ENCODE measurements around the gene RCC1. TPM values are rescaled to one million over a fixed set of nuclear protein-coding genes. Genes with fewer than 3 reads are reported as not detected.

Gene RCC1
- polyA plus RNA-seq, 1 experiment = 41.5 TPM

DNA sequence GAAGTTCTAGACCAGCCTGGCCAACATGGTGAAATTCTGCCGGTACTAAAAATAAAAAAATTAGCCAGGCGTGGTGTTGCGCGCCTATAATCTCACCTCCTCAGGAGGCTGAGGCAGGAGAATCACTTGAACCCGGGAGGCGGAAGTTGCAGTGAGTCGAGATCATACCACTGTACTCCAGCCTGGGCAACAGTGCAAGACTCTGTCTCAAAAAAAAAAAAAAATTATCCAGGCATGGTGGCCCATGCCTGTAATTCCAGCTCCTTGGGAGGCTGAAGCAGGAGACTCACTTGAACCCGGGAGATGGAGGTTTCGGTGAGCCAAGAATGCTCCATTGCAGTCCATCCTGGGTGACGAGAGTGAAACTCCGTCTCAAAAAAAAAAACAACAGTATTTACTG is 67.7 kb downstream of the RCC1 start:
- no peak for TF ChIP-seq CTCF (IDR thresholded peaks at IDR 0.05; ENCODE audit: insufficient read depth, low read depth, low read length)
- Histone ChIP-seq H3K27me3 (ENCODE audit: control insufficient read depth, insufficient read depth, low read length) (no peaks in the 10 kb centered on the region), H3K36me3 (ENCODE audit: control insufficient read depth, insufficient read depth, low read length) (peaks cover 12% of the 10 kb centered on the region), H3K4me3 (ENCODE audit: low read depth, low read length) (no peak overlapping the region)
- DNase-seq (ENCODE audit: low read depth) = no peak
- ChIA-PET CTCF (no interaction called here), POLR2A (no interaction called here)

GRCh38 chr1:28577052-28577678 is 71.3 kb downstream of the RCC1 start:
- Histone ChIP-seq H3K36me3 (ENCODE audit: control insufficient read depth, insufficient read depth, low read length) (peaks cover 15% of the 10 kb centered on the region), H3K4me3 (ENCODE audit: low read depth, low read length) (no peak overlapping the region), H3K27me3 (ENCODE audit: control insufficient read depth, insufficient read depth, low read length) (no peaks in the 10 kb centered on the region)
- no peak for TF ChIP-seq CTCF (IDR thresholded peaks at IDR 0.05; ENCODE audit: insufficient read depth, low read depth, low read length)
- POLR2A ChIA-PET = interaction anchor here (0.5 to 0.6 kb wide), 2 partner anchors 162 to 838 kb away, joined by 4 to 6 read pairs; no protein-coding TSS in a partner anchor
- CTCF ChIA-PET = interaction anchor here (1.2 kb wide), 1 partner anchor 25 kb away, joined by 4 read pairs; no protein-coding TSS in a partner anchor
- DNase-seq (ENCODE audit: low read depth) = no peak

DNA sequence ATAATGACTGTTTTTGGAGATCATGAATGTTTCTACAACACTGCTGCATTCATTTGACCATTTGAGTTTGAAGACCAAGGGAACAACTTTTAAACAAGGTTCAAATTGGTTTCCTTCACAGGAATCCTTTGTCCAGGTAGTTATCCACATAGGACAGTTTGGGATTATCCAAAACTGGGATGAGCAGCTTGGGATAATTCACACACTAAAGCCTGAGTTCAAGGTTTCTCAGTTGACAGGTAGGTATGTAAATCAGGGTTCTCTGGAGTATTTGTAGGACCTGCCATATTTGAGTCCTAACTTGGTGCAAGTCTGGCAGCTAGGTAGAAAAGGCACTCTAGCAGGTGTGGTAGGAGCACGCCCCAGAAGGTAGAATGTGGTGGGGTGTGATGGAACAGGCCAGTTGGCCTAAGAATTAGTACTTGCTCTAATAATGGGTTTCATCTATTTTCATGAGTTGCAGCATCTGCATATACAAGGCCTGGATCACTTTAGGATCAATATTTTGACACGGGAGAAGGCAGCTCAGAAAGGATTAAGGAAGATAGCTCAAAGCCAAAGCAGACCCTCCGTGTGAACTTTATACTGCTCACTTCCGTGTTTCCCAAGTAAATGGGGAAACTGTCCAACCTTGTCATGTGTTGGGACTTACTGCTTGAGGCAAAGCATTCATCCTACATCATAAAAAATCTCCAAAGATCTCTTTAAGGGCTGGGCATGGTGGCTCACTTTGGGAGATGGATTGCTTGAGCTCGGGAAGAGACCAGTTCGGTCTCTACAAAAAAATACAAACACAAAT is 72.1 kb downstream of the RCC1 start:
- H3K27me3 ChIP-seq (ENCODE audit: control insufficient read depth, insufficient read depth, low read length) = no peaks in the 10 kb centered on the region
- TF ChIP-seq CTCF (IDR thresholded peaks at IDR 0.05; ENCODE audit: insufficient read depth, low read depth, low read length) = no peak
- peaks cover 15% of the 10 kb centered on the region for H3K36me3 ChIP-seq (ENCODE audit: control insufficient read depth, insufficient read depth, low read length)
- ChIA-PET POLR2A (interaction anchor here (0.5 kb wide), 1 partner anchor 838 kb away, joined by 4 read pairs; no protein-coding TSS in a partner anchor), CTCF (interaction anchor here (1.2 kb wide), 1 partner anchor 24 kb away, joined by 4 read pairs; no protein-coding TSS in a partner anchor)
- H3K4me3 ChIP-seq (ENCODE audit: low read depth, low read length) = no peak overlapping the region
- no peak for DNase-seq (ENCODE audit: low read depth)

- POLR2A ChIA-PET = interaction anchor here (0.5 kb wide), 1 partner anchor 64 kb away, joined by 9 read pairs; no protein-coding TSS in a partner anchor
- Histone ChIP-seq H3K36me3 (ENCODE audit: control insufficient read depth, insufficient read depth, low read length) (peaks cover 14% of the 10 kb centered on the region), H3K4me3 (ENCODE audit: low read depth, low read length) (no peak overlapping the region), H3K27me3 (ENCODE audit: control insufficient read depth, insufficient read depth, low read length) (no peaks in the 10 kb centered on the region)
- no peak for DNase-seq (ENCODE audit: low read depth)
- CTCF ChIA-PET = interaction anchor here (0.9 to 1.4 kb wide), 2 partner anchors 219 to 330 kb away, joined by 3 to 4 read pairs; no protein-coding TSS in a partner anchor
- TF ChIP-seq CTCF (IDR thresholded peaks at IDR 0.05; ENCODE audit: insufficient read depth, low read depth, low read length) = no peak
Observed at GRCh38 chr1:28578696-28579218, 72.9 kb downstream of the RCC1 start.

- Histone ChIP-seq H3K4me3 (ENCODE audit: low read depth, low read length) (no peak overlapping the region), H3K27me3 (ENCODE audit: control insufficient read depth, insufficient read depth, low read length) (no peaks in the 10 kb centered on the region), H3K36me3 (ENCODE audit: control insufficient read depth, insufficient read depth, low read length) (peaks cover 13% of the 10 kb centered on the region)
- POLR2A ChIA-PET = interaction anchor here (0.5 to 0.6 kb wide), 2 partner anchors 10 to 64 kb away, joined by 6 to 9 read pairs; no protein-coding TSS in a partner anchor
- TF ChIP-seq CTCF (IDR thresholded peaks at IDR 0.05; ENCODE audit: insufficient read depth, low read depth, low read length) = no peak
- CTCF ChIA-PET = interaction anchor here (0.9 to 1.5 kb wide), 3 partner anchors 19 to 331 kb away, joined by 3 to 4 read pairs (median 4); no protein-coding TSS in a partner anchor
- DNase-seq (ENCODE audit: low read depth) = no peak
Observed at GRCh38 chr1:28579401-28579800, 73.6 kb downstream of the RCC1 start.

Measured in BJ (cell line).